IgD-negative memory B cell (primary cell): ENCODE results near the gene ABLIM3. TPM values are rescaled to one million over a fixed set of nuclear protein-coding genes. Genes with fewer than 3 reads are reported as not detected.

Source experiments
- H3K27ac Mint-ChIP-seq, 3 donors: one replicate each; pipeline ENCODE4 v1.8.0; 2020 to 2022; ENCODE audit warnings: mild to moderate bottlenecking in 3 of 3, mixed read lengths in 3 of 3, moderate library complexity in 1 of 3
- H3K27me3 Mint-ChIP-seq: one replicate; pipeline ENCODE4 v1.8.0; 2021; ENCODE audit warnings: mixed read lengths
- H3K36me3 Mint-ChIP-seq: one replicate; pipeline ENCODE4 v1.8.0; 2020; ENCODE audit warnings: mild to moderate bottlenecking, mixed read lengths
- H3K4me1 Mint-ChIP-seq, 3 donors: one replicate each; pipeline ENCODE4 v1.8.0; 2020 to 2022; ENCODE audit warnings: mixed read lengths in 3 of 3, mild to moderate bottlenecking in 1 of 3
- H3K4me3 Mint-ChIP-seq, 4 donors: one replicate each; pipeline ENCODE4 v1.8.0; 2020 to 2022; ENCODE audit warnings: mild to moderate bottlenecking in 4 of 4, mixed read lengths in 4 of 4, moderate library complexity in 3 of 4
- H3K9me3 Mint-ChIP-seq, 3 donors: one replicate each; pipeline ENCODE4 v1.8.0; 2020 to 2021; ENCODE audit warnings: mixed read lengths in 3 of 3, mild to moderate bottlenecking in 1 of 3
- polyA plus RNA-seq: library from polyadenylated mRNA; unstranded; fragments of 300-500 nt; fragmentation: Illumina TruSeq; gene quantifications from one replicate; pipeline ENCODE4 v1.2.3, GENCODE V29; 2021

Gene ABLIM3
- polyA plus RNA-seq, 1 donor from 2014 or later, result 0.14 TPM

DNA sequence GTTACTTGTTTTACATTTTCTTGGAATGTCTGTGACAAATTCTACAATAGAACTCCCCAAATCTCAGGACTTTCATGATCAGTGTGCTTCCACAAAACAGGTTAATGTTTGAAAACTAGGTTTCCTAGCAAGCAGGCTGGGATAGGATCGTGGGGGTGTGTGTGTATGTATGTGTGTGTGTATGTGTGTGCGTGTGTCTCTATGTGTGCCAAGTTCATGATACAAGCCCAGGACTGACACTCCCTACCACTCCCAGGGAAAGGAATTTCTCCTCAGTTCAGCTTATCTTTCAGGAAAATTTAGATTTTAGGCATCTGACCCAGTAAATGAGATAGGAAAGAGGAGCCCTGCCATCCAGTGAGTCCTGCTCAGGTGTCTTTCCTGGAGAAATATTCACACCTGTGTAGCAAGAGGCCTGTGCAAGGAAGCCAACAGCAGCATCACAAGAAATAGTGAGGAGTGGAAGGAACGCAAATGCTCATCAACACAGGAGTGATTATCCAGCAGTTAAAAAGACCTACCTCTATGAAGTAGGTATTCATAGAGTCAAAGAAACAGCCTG lies 13.8 kb upstream of the ABLIM3 start:
- peaks cover 8% of the 10 kb centered on the region for H3K27me3 Mint-ChIP-seq
- no peak overlapping the region for H3K4me3 Mint-ChIP-seq
- H3K4me1 Mint-ChIP-seq, result no peaks in the 10 kb centered on the region

DNA sequence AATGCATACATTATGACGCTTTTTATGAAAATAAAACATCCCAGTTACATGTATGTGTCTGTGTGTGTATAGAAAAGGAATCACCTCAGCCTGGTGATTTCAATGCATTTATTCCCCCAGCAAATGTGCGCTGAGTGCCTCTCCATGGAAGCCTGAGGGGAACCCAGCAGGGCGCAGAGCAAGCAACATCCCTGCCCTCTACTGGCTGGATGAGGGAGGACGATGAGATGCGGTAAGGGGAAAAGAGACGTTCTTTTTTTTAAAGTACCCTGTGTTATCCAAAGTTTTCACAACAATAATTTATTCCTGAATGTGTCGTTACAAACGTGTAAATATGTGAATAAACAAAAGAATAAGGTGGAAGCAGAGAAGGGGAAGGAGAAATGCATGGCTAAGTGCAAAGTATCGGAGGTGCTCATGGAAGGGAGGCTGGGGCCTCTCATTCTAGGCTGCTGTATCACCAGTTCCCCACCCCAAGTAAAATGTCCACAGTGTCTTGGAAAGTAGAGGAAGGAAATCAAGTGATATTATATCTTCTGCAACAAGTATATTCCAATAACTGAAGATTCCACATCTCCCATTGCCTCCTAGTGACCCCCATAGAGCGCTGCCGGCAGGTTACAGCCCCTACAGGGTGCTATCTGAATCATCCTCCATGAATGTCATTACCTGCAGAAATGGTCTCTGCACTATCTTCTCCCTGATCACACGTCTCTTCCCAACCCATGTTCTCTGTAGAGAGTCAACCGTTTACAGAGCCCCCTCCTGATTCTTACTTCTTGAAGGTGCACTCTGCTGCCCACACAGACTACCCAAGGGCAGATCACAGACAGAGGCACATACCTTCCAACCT lies 13.0 kb upstream of the ABLIM3 start:
- Mint-ChIP-seq H3K4me1 (no peaks in the 10 kb centered on the region), H3K9me3 (no peaks in the 10 kb centered on the region), H3K4me3 (no peak overlapping the region), H3K27me3 (peaks cover 13% of the 10 kb centered on the region), H3K27ac (no peak overlapping the region), H3K36me3 (peaks cover 3% of the 10 kb centered on the region)

More for the DNA sequence above, 13.8 kb upstream of the ABLIM3 start:
- Mint-ChIP-seq H3K9me3 (no peaks in the 10 kb centered on the region), H3K36me3 (peaks cover 3% of the 10 kb centered on the region), H3K27ac (no peak overlapping the region)

DNA sequence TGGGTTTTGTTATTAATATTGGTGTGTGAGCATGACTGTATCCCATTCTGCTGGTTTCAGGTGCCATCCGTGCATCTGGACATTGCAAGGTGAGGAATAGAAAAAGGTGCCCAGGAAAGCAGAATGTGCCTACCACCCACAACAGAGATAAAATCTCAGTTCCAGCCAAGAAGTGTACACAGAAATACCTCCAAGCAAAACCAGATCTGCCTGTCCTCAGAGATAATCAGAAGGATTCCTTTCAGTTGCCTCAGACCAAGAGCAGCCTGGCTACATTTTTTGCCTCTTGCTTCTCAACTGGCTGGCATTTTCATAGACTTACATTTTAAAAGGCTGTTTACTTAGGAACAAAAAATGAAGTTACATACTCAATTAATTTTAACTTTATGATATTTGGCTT lies 12.1 kb upstream of the ABLIM3 start:
- Mint-ChIP-seq H3K27me3 (peaks cover 18% of the 10 kb centered on the region), H3K36me3 (peaks cover 3% of the 10 kb centered on the region), H3K4me1 (no peaks in the 10 kb centered on the region), H3K4me3 (no peak overlapping the region), H3K9me3 (no peaks in the 10 kb centered on the region), H3K27ac (no peak overlapping the region)

DNA sequence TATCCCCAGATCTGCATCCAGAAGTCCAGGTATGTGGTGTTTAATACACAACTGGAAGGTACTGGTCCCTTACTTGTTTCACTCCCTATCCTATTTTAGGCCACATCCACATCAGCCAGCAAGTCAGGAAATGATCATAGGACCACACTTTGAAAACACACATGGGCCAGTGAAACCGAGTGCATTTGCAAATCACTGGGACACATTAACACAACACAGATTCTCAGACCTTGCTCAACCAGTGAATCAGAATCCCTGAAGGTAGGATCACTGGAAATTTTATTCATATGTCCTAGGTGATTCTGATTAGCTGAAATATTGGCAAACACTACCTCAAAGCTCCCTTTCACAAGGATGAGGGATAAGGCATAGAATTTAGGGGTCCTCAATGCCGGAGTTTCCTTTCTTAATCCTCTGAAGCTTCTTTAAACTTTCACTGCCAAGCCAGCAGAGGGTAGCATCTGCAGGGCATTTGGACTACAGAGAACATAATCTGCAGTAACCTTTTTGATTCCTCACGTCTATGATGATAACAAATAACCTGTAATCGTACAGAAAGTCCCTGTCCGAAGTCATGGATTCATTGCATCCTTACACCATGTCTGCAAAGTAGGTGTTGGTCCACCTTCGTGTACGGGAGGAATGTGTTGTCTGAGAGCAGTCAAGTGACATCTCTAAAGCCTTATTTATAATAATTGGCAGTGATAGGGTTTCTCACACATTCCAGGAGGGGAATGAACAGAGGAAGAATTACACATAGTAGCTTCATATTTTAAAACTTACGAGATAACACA lies 11.0 kb upstream of the ABLIM3 start:
- H3K27me3 Mint-ChIP-seq, result peaks cover 18% of the 10 kb centered on the region
- H3K4me3 Mint-ChIP-seq, result no peak overlapping the region
- H3K9me3 Mint-ChIP-seq, result no peaks in the 10 kb centered on the region

DNA sequence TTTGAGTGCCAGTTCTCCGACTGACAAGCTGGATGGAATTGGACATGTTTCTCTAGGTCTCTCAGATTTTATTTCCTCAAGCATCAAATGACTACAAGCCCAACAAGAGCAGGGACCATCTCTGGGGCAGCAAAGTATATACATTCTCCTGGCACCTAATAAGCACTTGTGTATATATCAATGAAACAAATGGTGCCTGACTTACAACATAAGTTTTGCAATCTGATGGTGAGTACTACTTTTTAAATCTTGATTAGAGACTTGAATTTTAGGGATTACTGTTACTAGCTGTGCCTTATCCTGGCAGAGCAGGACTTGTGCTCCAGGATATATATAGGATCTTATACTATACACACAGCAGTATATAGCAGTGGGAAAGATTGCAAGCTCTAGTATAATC lies 8.8 kb upstream of the ABLIM3 start:
- peaks cover 20% of the 10 kb centered on the region for H3K27me3 Mint-ChIP-seq
- no peak overlapping the region for H3K4me3 Mint-ChIP-seq
- H3K4me1 Mint-ChIP-seq, result no peaks in the 10 kb centered on the region
- peaks cover 5% of the 10 kb centered on the region for H3K36me3 Mint-ChIP-seq
- H3K9me3 Mint-ChIP-seq, result no peaks in the 10 kb centered on the region
- no peak overlapping the region for H3K27ac Mint-ChIP-seq

More for the DNA sequence above, 11.0 kb upstream of the ABLIM3 start:
- H3K4me1 Mint-ChIP-seq, result no peaks in the 10 kb centered on the region
- H3K27ac Mint-ChIP-seq, result no peak overlapping the region
- H3K36me3 Mint-ChIP-seq, result peaks cover 5% of the 10 kb centered on the region

DNA sequence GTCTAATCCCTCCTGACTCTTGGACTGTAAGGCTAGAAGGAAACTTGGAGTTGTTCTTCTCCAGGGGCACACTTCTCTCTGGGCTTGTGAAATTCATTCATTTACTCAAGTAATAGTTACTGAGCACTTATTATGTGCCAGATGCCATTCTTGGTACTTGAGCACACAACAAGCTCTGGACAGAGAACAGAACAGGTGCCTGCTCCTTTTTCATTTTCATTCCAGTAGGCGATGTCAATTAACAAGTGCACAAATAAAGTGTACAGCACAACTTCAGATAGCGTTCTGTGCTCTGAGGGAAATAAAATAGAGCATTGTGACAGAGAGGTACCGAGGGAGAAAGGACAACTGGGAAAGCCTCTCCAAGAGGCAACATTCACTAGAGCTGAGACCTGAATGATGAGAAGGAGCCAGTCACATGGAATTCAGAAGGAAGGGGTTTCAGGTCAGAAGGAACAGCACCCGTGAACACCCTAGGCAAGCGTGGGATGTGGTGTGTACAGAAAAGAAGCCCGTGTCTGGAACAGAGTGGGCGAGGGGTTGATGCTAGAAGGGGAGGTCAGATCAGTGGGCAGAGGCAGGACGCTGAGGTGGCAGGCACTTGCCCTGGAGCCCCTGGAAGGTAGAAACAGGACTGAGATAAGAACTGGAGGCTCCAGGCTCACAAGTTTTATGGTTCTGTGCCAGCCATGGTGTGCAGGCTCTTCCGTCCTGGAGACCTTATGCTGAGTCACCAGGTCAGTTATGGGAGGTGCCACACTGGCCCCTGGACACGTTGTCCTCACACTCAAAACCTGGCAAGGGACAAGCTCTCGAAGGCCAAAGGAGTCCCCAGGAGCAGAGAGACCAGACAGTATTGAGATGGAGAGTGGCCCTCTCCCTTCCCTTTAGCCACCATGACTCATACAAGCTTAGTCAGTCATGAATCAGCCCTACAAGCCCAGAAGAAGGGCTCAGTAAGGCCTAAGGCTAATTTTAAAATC lies 7.2 kb upstream of the ABLIM3 start:
- no peak overlapping the region for H3K27ac Mint-ChIP-seq
- H3K9me3 Mint-ChIP-seq, result peaks cover 0 to 2% (median 0%) of the 10 kb centered on the region in 3 donors
- peaks cover 0 to 2% (median 0%) of the 10 kb centered on the region in 3 donors for H3K4me1 Mint-ChIP-seq
- H3K27me3 Mint-ChIP-seq, result peaks cover 23% of the 10 kb centered on the region
- peaks cover 6% of the 10 kb centered on the region for H3K36me3 Mint-ChIP-seq
- no peak overlapping the region for H3K4me3 Mint-ChIP-seq

DNA sequence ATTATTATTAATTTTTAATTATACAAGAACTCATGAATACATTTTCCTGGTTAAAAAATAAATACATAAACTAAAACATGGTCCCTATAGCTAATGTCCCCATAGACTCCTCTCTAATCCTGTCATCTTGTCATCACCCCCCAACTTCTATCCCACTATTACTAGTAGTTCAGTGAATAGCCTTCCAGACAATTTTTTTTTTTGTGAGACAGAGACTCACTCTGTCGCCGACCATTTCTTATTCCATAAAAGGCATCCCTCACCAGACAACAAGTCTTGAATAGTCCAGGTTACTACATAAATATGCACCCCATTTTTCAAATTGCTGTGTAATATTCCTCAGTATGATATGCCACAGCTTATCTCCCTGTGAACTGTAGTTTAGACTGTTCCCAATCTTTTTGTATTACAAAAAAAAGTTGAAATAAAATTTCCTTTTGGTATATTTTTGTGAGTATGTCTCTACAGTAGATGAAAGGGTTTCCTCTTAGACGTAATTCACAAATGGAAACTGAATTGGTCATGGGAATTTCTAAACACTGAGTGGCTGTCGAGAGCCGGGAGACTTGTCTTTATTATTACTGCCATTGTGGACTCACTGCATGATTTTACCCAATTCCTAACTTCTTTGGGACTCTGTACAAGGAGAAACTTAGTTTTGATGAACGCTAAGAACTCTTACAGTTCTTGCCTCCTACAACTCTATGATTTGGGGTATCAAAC lies 6.4 kb upstream of the ABLIM3 start:
- Mint-ChIP-seq H3K4me3 (no peak overlapping the region), H3K27ac (no peak overlapping the region), H3K36me3 (peaks cover 5% of the 10 kb centered on the region), H3K4me1 (peaks cover 0 to 2% (median 0%) of the 10 kb centered on the region in 3 donors), H3K27me3 (peaks cover 23% of the 10 kb centered on the region), H3K9me3 (peaks cover 0 to 2% (median 0%) of the 10 kb centered on the region in 3 donors)

DNA sequence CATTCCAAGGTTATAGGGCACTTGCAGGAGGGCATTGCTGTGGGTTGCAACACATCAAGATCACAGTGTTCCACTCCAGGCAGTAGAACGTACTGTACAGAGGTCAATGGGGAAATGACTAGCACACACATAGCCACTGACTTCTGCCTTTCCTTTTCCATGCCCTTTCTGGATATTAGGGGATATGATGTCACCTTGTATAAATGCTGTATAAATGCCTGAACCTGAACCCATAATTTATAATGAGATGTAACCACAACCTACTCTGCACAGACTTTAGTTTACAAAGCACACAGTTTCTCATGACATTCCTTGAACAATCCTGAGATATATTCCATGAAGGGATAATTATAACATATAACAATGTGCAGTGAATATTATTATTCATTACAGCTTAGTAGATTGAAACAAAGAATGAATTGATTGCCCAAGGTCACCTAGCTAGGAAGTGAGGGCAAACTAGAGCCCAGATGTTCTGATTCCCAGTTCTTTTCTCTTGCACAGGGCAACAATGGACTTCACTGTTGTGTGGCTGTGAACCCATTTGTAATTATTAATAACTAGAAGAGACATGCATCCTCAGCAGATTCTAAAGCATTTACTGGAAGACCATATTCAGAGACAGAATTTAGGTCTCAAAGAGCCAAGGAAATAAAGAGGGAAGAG lies 5.6 kb upstream of the ABLIM3 start:
- Mint-ChIP-seq H3K9me3 (peaks cover 0 to 2% (median 0%) of the 10 kb centered on the region in 3 donors), H3K27ac (no peak overlapping the region), H3K27me3 (peaks cover 18% of the 10 kb centered on the region), H3K4me3 (no peak overlapping the region), H3K4me1 (peaks cover 0 to 2% (median 2%) of the 10 kb centered on the region in 3 donors), H3K36me3 (peaks cover 3% of the 10 kb centered on the region)

DNA sequence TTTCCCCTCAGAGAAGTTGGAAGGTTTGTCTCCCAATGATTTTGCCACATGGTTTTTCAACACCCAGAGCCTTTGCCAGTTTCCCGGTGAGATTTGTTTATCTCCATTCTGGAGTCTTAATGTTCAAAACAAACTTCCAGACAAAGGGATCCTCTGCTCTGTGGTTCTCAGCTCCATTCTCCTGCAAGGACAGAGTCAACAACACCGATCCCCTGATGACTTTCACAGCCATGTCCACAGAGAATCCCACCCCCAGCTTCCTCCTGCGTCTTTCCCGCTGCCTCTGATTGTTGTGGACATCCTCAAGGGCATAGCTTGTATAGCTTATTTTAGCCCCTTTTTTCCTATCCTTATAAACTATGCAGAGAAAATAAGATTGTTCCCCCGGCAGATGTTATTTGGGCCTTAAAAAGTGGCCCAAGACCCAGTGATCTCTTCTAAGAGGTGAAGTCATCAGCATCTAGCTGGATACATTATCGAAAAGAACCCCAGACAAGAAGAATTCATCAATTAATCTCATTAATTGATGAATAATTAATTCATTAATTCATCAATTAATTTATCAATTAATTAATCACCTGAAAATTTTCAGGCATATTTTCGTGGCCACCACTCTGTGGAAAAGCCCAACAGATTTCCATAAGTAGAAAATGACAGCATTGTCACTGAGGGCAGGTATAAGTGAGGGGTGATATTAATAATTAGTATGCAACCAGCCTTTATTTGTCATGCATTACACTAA lies 2.9 kb upstream of the ABLIM3 start:
- H3K4me3 Mint-ChIP-seq, result no peak overlapping the region
- peaks cover 17% of the 10 kb centered on the region for H3K27me3 Mint-ChIP-seq
- peaks cover 3% of the 10 kb centered on the region for H3K36me3 Mint-ChIP-seq
- peaks cover 1 to 4% (median 4%) of the 10 kb centered on the region in 3 donors for H3K4me1 Mint-ChIP-seq
- H3K9me3 Mint-ChIP-seq, result peaks cover 0 to 2% (median 0%) of the 10 kb centered on the region in 3 donors
- H3K27ac Mint-ChIP-seq, result no peak overlapping the region

DNA sequence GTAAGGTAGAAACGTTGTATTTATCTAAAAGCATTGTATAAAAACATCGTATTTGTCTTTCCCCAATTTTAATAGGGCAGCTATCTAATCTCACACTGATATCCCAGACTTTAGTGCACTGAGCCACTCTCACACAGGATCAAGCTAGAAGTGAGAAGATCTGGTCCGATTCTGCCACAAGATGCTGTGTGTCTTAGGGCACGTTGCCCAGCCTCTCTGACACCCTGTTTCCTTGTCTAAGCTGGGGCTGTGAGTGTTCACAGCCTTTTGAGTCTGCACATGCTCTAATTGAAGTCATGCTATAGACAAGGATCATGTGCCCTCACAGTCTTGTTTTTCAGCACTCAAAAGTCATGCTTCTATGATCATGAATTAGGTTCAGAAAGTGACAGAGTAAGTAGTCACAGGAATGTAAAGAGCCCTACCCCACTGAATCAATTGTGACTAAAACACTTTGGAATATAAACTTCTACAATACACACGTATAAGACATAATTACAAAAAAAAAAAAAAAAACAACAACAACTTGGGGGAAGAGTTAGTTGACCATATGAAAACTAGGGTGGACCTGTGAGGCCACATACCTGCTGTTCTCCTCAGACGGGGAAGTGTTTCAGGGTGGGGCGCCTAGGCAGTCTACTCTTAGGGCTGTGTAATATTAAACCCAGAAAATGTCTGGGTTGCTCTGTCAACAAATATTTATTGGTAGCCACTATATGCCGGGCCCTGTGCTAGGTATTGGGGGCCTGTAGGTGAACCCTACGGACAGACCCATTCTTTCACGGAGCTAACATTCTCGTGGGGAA lies 893 bp upstream of the ABLIM3 start:
- Mint-ChIP-seq H3K27ac (peak overlapping the region in 1 of 3 donors; percentile 4), H3K9me3 (peaks cover 0 to 3% (median 2%) of the 10 kb centered on the region in 3 donors), H3K27me3 (peaks cover 12% of the 10 kb centered on the region), H3K4me1 (peaks cover 1 to 8% (median 4%) of the 10 kb centered on the region in 3 donors), H3K36me3 (peaks cover 2% of the 10 kb centered on the region), H3K4me3 (peak overlapping the region in 1 of 4 donors; percentile 64)

DNA sequence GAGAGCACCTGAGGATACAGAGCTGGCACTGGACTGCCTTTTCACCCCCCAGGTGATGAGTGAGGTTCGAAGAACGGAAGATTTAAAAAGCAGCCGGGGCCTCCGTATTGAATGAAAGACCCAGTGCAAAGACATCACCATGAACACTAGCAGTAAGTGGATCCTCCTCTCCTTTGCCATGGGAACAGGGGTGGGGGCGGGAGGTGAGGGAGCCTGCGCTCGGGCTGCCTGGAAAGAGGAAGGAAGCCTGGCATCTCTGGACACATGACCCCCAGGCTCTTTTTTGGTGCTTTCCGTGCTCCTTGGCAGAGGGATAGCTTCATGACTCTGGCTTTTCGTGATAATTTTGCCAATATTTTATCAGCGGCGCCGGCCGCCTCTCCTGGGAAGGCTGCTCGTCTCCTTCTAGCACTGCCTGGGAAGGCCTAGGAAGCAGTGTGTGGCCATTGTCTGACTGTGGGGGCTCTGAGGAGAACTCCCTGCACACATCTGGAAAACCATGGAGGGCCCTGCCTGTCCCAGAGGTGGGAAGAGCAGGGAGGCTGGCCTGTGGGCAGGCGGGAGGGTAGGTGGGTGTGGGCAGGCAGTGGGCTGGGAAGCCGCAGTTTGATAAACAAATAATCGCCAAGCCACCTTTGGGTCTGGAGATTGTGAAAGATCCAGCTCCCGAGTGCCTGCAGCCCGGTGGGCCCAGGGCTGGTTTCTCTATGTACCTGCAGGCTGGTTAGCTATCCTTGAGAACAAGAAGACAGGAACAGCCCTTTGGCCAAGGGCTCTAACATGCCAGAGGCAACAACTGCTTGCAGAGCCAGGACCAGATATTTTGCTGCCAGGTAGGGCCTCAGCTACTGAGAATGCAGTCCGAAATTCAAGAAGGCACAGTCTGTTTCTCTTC lies 911 bp downstream of the ABLIM3 start:
- H3K9me3 Mint-ChIP-seq, result peaks cover 0 to 3% (median 2%) of the 10 kb centered on the region in 3 donors
- peaks cover 17% of the 10 kb centered on the region for H3K27me3 Mint-ChIP-seq
- H3K36me3 Mint-ChIP-seq, result peaks cover 2% of the 10 kb centered on the region
- peak overlapping the region in 3 of 4 donors; percentile 34 to 76 (median 59) for H3K4me3 Mint-ChIP-seq
- H3K27ac Mint-ChIP-seq, result no peak overlapping the region
- peaks cover 1 to 8% (median 4%) of the 10 kb centered on the region in 3 donors for H3K4me1 Mint-ChIP-seq
